Measurements from ENCODE around the gene URB1.
A peak's percentile ranks its signal among the peaks of the same experiment; 100 is the strongest.

The URB1 gene

GRCh38 chr21:32317726-32318125 lies 75.1 kb downstream of the URB1 start:
- no peak for DNase-seq

GRCh38 chr21:32316361-32317215 lies 76.2 kb downstream of the URB1 start:
- no peak for DNase-seq

GRCh38 chr21:32315511-32316281 lies 77.1 kb downstream of the URB1 start:
- DNase-seq: no peak

DNA sequence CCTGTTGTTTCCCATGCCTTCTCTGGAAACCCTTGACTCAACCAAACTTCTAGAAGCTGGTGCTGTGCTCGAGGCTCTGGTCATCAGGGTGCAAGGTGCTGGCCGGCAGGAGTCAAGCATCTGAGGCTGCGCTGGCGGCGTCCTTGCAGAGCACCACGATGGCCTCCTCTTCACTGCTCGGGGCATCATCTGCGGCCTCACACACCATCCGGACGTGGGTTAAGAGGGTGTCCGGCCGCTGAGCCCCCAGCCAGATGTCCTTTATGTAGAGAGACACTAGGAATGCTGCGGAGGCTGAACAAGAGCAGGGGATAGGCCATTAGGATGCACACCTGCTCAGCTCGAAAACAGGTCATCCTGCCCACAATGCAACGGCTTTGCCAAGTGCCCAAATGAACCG lies 78.0 kb downstream of the URB1 start:
- no peak for DNase-seq

- no peak for DNase-seq
Observed at GRCh38 chr21:32312976-32313375, 79.8 kb downstream of the URB1 start.

GRCh38 chr21:32312326-32312725 lies 80.5 kb downstream of the URB1 start:
- no peak for DNase-seq

GRCh38 chr21:32311621-32312020 lies 81.2 kb downstream of the URB1 start:
- DNase-seq: no peak

DNA sequence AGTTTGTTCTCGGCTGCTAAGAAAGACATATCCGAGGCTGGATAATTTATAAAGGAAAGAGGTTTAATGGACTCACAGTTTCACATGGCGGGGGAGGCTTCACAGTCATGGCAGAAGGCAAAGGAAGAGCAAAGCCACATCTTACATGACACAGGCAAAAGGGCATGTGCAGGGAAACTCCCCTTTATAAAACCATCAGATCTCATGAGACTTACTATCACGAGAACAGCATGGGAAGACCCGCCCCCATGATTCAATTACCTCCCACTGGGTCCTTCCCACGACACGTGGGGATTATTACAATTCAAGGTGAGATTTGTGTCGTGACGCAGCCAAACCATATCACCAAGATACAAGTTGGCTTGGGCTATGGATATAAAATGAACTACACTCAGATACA lies 81.8 kb downstream of the URB1 start:
- peak in 1 of 2 experiments; percentile 41 for DNase-seq

DNA sequence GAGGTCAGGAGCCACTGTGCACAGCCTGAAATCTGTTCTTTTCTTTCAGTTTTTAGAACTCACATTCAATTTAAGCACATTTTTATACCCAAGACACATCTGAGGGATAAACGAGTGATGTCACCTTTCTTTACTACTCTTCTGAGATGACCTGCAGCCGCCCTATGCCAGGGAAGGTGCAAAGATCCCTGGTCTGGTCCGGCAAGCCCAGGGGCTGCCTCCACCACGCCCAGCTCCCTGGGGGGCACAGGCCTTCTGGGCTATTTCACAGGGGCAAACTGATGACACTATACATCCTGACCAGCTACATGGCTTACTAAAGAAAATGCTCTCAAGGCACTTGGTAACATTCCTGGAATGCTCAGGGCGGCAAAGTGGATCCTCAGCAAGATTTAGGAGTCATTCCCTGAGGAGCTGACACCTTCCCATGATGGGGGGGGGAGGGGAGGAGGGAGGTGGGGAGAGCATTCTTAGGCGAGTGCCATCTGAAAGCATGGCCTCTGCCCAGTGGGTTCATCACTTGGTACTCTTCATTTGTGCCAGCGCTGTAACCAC lies 82.8 kb downstream of the URB1 start:
- DNase-seq: no peak

GRCh38 chr21:32308696-32309095 lies 84.1 kb downstream of the URB1 start:
- DNase-seq: no peak

DNA sequence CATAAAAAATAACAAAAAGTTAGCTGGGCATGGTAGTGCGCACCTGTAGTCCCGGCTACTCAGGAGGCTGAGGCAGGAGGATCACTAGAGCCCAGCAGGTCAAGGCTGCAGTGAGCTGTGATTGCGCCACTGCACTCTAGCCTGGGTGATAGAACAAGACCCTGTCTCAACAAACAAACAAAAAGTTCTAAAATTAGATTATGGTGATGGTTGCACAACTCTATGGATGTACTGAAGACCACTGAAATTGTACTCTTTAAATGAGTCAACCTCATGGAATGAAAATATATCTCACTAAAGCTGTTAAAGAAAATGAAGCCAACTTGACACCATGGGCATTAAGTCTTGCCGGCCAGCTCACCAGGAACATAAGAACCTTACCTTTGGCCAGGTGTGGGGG lies 85.1 kb downstream of the URB1 start:
- no peak for DNase-seq

DNA sequence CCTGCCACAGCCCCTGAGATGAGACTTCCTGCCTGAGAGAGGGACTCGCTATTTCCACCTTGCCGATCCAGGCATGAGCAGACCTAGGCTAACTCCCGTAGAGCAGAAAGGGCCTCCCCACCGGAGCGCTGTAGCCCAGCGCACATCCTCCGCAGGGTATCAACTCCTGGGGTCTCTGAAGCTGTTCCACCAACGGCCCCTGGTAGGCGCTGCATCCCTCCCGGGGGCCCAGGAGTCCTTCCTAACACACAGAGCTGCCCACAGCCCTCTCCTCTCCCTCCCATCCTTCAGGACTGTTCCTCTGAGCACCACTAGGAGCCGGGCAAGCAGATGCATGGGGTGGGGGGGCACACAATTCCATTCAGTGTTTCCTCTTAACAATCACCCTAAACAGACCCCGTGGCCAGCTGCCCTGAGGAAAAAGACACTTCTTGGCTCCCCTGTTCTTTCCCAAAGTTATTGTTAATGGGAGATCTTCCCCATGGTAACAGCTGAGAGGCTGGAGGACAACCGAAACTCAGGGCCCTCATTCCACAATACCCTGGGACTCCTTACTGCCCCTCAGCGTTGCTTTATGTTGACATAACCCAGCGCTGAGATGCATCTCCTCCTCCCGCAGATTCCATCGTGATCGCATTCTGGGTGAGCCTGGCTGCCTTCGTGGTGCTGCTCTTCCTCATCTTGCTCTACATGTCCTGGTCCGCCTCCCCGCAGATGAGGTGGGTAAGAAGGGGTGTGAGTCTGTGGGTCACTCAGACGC lies 86.6 kb downstream of the URB1 start:
- no peak for DNase-seq

- DNase-seq: no peak
Observed at GRCh38 chr21:32304998-32305397, 87.8 kb downstream of the URB1 start.

- no peak for DNase-seq
Observed at GRCh38 chr21:32303385-32303784, 89.4 kb downstream of the URB1 start.

DNA sequence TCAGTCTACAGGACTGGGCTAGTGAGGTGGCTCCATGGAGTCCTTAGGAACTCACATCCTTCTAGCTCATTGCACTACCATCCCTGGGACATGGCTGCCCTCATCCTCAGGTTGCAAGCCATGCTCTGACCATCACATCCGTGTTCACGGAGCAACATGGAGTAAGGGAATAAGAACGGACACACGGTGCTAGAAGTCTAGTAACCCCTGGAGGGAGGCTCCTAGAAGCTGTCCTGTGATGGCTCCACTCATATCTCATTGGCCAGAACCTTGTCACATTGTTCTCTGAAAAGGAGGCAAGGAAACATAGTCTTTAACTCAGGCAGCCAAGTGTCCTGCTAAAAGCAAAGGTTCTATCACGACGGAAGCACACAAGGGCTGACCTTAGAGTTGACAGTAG lies 90.3 kb downstream of the URB1 start:
- DNase-seq: no peak

GRCh38 chr21:32301596-32301995 lies 91.2 kb downstream of the URB1 start:
- no peak for DNase-seq

DNA sequence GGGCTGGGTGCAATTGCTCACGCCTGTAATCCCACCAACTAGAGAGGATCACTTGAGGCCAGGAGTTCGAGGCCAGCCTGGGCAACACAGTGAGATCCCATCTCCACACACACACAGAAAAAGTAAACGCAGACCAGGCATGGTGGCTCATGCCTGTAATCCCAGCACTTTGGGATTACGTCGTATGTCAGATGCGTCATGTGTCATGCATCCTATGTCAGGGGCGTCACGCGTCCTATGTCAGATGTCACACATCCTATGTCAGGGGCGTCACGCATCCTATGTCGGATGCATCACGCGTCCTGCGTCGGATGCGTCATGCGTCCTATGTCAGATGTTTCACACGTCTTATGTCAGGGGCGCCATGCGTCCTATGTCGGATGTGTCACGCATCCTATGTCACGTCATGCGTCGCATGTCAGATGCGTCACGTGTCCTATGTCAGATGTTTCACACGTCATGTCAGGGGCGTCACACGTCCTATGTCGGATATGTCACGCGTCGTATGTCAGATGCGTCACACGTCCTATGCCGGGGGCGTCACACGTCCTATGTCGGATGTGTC lies 92.6 kb downstream of the URB1 start:
- no peak for DNase-seq

DNA sequence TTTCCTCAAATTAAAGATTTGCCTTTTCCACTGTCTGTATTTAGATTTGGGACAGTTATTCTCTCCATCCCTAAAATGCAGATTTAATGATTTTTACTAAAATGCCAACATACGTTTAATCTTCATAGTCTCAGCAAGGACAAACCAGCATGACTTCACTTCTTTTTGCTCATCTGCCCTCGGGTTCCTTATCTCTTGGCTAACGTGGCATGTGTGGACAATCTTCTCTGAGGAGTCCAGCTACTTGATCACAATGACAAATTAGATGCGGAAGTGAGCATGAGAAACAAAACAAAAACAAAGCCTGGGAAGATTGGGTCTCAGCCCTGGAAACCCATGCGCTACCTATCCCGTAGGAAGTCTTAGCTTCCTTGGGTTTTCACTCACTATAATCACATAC lies 93.1 kb downstream of the URB1 start:
- DNase-seq: no peak

- no peak for DNase-seq
Observed at GRCh38 chr21:32298658-32299081, 94.1 kb downstream of the URB1 start, which contains the start of gene MRAP. Gene MRAP (plus strand): TSS chr21:32298855. CDS start chr21:32298972, 117 bp downstream.

DNA sequence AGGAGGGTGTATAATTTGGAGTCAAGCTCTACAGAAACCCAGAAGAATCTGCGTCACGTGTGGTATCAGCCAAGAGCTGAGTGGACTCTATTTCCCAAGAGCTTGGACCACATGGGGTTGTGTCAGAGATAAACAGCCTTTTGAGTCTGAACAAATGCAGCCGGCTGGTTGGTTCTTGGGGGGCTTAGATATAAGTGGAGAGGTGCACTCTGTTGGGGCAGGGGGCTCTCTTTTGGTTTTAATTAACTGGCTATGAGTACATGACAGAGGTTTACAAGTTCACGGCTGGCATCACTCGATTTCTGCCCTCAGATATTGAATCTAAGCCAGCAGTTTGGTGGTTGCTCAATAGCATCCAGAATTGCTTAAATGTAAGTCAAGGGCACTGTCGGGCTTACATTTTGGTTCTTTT lies 94.7 kb downstream of the URB1 start:
- DNase-seq: no peak

DNA sequence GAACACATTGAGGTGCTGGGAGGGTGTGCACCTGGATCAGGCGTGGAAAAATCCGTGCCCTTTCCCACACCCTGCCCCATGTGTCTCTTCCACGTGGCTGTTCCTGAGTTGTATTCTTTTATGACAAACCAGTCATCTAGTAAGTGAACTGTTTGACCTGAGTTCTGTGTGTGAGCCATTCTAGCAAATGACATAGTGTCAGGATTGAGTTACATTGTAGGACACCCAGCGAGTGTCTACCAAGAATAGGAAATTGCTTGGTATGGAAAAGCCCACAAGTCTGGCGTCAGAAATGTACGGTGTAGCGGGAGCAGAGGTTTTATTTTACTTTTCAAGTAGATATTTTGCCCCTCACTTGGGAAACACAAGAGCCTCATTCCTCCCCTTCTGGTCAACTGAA lies 95.4 kb downstream of the URB1 start:
- no peak for DNase-seq

GRCh38 chr21:32285476-32285875 lies 107.3 kb downstream of the URB1 start:
- DNase-seq: no peak

DNA sequence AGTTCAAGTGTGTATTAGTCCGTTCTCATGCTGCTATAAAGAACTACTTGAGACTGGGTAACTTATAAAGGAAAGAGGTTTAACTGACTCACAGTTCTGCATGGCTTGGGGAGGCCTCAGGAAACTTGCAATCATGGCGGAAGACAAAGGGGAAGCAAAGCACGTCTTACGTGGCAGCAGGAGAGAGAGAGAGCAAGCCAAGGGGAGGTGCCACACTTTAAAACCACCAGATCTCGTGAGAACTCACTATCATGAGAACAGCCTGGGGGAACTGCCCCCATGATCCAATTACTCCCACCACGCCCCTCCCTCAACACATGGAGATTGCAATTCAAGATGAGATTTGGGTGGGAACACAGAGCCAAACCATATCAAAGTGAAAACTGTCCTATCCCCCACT lies 109.8 kb downstream of the URB1 start:
- no peak for DNase-seq
